Adipocyte (in vitro differentiated cells): ENCODE results near the gene SYNGR4.

ENCODE experiments used
- DNase-seq: peaks from one replicate; pipeline ENCODE4 v3.0.0-alpha.2; 2015; ENCODE audit warnings: low read depth
- H3K27me3 ChIP-seq: replicated peaks from 2 replicates; pipeline ENCODE4 v1.7.0; 2013; ENCODE audit warnings: mild to moderate bottlenecking, low read length, moderate library complexity; ENCODE audit not compliant: control insufficient read depth, insufficient read depth
- H3K36me3 ChIP-seq: 2 replicates; pipeline ENCODE4 v1.7.0; 2013; ENCODE audit warnings: low read length, mild to moderate bottlenecking, moderate library complexity; ENCODE audit not compliant: control insufficient read depth, insufficient read depth, severe bottlenecking
- H3K4me1 ChIP-seq: 2 replicates; pipeline ENCODE4 v1.7.0; 2013; ENCODE audit warnings: mild to moderate bottlenecking, low read length, moderate library complexity; ENCODE audit not compliant: control insufficient read depth, insufficient read depth
- H3K4me3 ChIP-seq: 2 replicates; pipeline ENCODE4 v1.7.0; 2013; ENCODE audit warnings: mild to moderate bottlenecking, low read length, moderate library complexity
- H3K9ac ChIP-seq: 2 replicates; pipeline ENCODE4 v1.7.0; 2013; ENCODE audit warnings: mild to moderate bottlenecking, low read length, moderate library complexity
- H3K9me3 ChIP-seq: 2 replicates; pipeline ENCODE4 v1.7.0; 2013; ENCODE audit warnings: mild to moderate bottlenecking, low read length, moderate library complexity; ENCODE audit not compliant: control insufficient read depth

Gene SYNGR4

DNA sequence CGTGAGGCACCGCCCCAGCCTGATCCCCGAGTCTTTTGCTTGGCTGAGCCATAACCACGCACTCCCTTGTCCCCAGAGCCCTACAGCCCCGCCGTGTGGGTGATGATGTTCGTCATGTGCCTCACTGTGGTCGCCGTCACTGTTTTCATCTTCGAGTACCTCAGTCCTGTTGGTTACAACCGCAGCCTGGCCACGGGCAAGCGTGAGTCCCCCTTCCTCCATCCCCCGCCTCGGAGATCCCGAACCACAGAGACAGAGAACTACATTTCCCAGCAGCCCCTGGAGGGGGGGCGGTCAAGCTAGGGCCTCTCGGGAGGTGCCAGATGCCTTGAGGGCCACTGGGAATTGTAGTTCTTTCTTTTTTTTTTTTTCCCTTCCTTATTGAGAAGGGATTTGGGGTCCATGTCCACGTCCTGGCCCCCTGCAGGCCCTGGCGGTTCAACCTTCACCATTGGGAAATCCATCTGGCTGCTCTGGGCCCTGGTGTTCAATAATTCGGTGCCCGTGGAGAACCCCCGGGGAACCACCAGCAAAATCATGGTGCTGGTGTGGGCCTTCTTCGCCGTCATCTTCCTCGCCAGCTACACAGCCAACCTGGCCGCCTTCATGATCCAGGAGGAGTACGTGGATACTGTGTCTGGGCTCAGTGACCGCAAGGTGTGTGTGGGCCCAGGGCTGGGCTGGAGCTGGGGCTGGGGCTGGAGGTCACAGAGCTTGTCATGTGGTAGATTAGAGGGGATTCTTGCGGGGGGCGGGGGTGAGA is 55.2 kb downstream of the SYNGR4 start:
- DNase-seq, result peak; percentile 45
- Histone ChIP-seq H3K4me3 (no peak overlapping the region), H3K27me3 (no peaks in the 10 kb centered on the region), H3K9ac (no peak overlapping the region), H3K4me1 (peaks cover 14% of the 10 kb centered on the region), H3K9me3 (no peaks in the 10 kb centered on the region), H3K36me3 (no peaks in the 10 kb centered on the region)

DNA sequence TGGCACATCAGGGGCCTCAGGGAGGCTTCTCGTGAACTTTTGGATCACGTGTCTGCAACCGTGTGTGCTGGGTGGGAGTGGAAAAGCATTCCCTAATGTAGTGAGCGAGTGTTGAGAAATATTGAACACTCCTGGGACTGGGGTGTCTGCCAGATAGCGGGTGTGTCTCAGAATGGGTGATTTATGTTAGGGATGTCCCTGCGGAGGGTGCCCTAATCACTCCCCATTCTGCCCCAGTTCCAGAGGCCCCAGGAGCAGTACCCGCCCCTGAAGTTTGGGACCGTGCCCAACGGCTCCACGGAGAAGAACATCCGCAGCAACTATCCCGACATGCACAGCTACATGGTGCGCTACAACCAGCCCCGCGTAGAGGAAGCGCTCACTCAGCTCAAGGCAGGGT is 57.4 kb downstream of the SYNGR4 start:
- peaks cover 19% of the 10 kb centered on the region for H3K4me1 ChIP-seq
- no peaks in the 10 kb centered on the region for H3K9me3 ChIP-seq
- peak overlapping the region; percentile 0 for H3K4me3 ChIP-seq
- no peaks in the 10 kb centered on the region for H3K27me3 ChIP-seq
- DNase-seq, result no peak
- H3K36me3 ChIP-seq, result no peaks in the 10 kb centered on the region
- peak overlapping the region; percentile 43 for H3K9ac ChIP-seq

DNA sequence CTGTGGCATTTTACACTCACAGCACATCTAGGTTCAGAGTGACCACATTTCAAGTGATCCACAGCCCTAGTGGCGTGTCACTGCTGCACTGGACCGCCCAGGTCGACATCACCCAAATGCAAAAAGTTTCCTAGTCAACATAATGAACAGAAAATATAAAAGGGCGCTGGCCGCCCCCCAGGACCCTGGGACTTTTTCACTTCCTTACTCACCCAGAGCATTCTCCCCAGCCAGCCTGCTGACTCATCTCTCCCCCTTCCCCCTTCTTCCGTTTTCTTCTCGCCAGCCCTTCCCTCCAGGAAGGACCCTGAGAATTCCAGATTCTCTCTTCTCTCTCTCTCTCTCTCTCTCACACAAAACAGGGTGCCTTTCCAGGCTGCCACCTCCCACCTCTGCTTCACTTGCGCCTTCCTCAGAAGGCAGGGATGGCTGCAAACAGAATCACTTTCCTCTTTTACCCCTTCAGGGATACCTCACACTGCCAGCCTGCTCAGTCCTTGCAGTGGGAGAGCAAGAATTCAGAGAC is 60.6 kb downstream of the SYNGR4 start:
- H3K9me3 ChIP-seq, result no peaks in the 10 kb centered on the region
- peaks cover 19% of the 10 kb centered on the region for H3K4me1 ChIP-seq
- peak; percentile 59 for DNase-seq
- H3K9ac ChIP-seq, result peak overlapping the region; percentile 64
- no peaks in the 10 kb centered on the region for H3K36me3 ChIP-seq
- H3K27me3 ChIP-seq, result no peaks in the 10 kb centered on the region
- no peak overlapping the region for H3K4me3 ChIP-seq
